Breast epithelium (tissue), 4 donors: ENCODE measurements around the gene ATP10B. TPM values are rescaled to one million over a fixed set of nuclear protein-coding genes. Genes with fewer than 3 reads are reported as not detected.

Experiments used
- DNase-seq, 2 donors: peaks; one replicate each; pipeline ENCODE4 v3.0.0-alpha.2; 2019; ENCODE audit warnings: low spot score in 2 of 2
- H3K27ac ChIP-seq, 2 donors: fragments of 200-600 bp; sonication (generic) in 1 of 2; one replicate each; pipeline ENCODE4 v1.5.1; 2016 to 2019; ENCODE audit warnings: mild to moderate bottlenecking in 1 of 2
- H3K27me3 ChIP-seq, 2 donors: fragments of 200-600 bp; sonication (generic) in 1 of 2; one replicate each; pipeline versions ENCODE4 v1.5.1 to v1.6.0; 2017 to 2019; ENCODE audit warnings: control low read depth in 1 of 2, mild to moderate bottlenecking in 1 of 2
- H3K36me3 ChIP-seq: fragments of 200-600 bp; one replicate; pipeline ENCODE4 v1.5.1; 2019
- H3K4me1 ChIP-seq, 2 donors: fragments of 200-600 bp; sonication (generic); one replicate each; pipeline ENCODE4 v1.5.1; 2016 to 2019; ENCODE audit warnings: control low read depth in 1 of 2
- H3K4me3 ChIP-seq, 3 donors: fragments of 200-600 bp; sonication (generic); 1 replicate in 2 of 3; 2 replicates in 1 of 3; pipeline ENCODE4 v1.5.1; 2016 to 2019; ENCODE audit warnings: mild to moderate bottlenecking in 3 of 3, moderate library complexity in 2 of 3
- H3K9me3 ChIP-seq, 2 donors: fragments of 200-600 bp; sonication (generic) in 1 of 2; one replicate each; pipeline ENCODE4 v1.5.1; 2016 to 2019; ENCODE audit warnings: control low read depth in 1 of 2
- POLR2A ChIP-seq: fragments of 450-650 bp; IDR thresholded peaks from one replicate; pipeline ENCODE4 v1.6.1; 2016; ENCODE audit warnings: antibody characterized with exemption, mild to moderate bottlenecking, moderate library complexity
- POLR2AphosphoS5 ChIP-seq, 3 donors: sonication (generic); formaldehyde crosslinking; IDR thresholded peaks; one replicate each; pipeline ENCODE4 v1.6.1; 2017; ENCODE audit warnings: antibody characterized with exemption in 3 of 3
- intact Hi-C: fragments of 100-400 bp; cut with DNase I; formaldehyde crosslinking; loops from one replicate; pipeline ENCODE4 v1.15.1; 2023; ENCODE audit warnings: low total_unique reads
- total RNA-seq, 3 donors: library from RNA; depleted of rRNA; stranded (reverse); fragments of >200 nt; gene quantifications; one replicate each; pipeline ENCODE4 v1.1.0, GENCODE V29; 2016
- TF ChIP-seq, protein P1 (sequence below), 3 donors: fragments of 450-650 bp; IDR thresholded peaks; one replicate each; pipeline ENCODE4 v1.5.1; 2016 to 2017; ENCODE audit warnings: antibody characterized with exemption in 3 of 3, mild to moderate bottlenecking in 3 of 3, moderate library complexity in 3 of 3

Gene ATP10B
- total RNA-seq, 3 donors from 2014 or later = under 0.01 to 2.9 TPM; not detected in 1

DNA sequence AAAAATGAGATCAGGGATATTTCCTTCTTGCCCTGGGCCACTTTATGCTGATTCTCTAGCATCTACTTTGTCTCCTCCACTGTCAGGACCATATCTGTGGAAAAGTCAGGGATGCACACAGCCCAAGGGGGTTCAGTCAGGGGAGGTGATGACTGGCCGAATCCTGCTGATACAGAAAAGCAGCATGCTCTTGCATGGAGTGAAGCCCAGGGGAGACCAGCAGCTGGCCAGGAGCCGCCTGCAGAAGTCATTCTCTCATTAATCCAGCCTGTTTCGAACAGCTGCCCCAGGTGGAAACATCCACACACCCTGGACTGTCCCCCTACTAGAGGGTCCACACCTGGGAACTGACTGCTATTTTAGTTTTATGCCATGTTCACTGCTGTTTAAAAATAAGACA lies 177.1 kb downstream of the ATP10B start:
- H3K4me3 ChIP-seq = no peak overlapping the region
- no peaks in the 10 kb centered on the region for H3K36me3 ChIP-seq
- TF ChIP-seq, protein P1, sequence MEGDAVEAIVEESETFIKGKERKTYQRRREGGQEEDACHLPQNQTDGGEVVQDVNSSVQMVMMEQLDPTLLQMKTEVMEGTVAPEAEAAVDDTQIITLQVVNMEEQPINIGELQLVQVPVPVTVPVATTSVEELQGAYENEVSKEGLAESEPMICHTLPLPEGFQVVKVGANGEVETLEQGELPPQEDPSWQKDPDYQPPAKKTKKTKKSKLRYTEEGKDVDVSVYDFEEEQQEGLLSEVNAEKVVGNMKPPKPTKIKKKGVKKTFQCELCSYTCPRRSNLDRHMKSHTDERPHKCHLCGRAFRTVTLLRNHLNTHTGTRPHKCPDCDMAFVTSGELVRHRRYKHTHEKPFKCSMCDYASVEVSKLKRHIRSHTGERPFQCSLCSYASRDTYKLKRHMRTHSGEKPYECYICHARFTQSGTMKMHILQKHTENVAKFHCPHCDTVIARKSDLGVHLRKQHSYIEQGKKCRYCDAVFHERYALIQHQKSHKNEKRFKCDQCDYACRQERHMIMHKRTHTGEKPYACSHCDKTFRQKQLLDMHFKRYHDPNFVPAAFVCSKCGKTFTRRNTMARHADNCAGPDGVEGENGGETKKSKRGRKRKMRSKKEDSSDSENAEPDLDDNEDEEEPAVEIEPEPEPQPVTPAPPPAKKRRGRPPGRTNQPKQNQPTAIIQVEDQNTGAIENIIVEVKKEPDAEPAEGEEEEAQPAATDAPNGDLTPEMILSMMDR (IDR thresholded peaks at IDR 0.05) = no peak
- no peak for TF ChIP-seq POLR2A
- no peak for TF ChIP-seq POLR2AphosphoS5 (IDR thresholded peaks at IDR 0.05)
- H3K4me1 ChIP-seq = no peaks in the 10 kb centered on the region
- DNase-seq = no peak
- H3K27ac ChIP-seq = no peak overlapping the region
- intact Hi-C loops = no loop called here
- no peaks in the 10 kb centered on the region for H3K9me3 ChIP-seq
- H3K27me3 ChIP-seq = no peaks in the 10 kb centered on the region

DNA sequence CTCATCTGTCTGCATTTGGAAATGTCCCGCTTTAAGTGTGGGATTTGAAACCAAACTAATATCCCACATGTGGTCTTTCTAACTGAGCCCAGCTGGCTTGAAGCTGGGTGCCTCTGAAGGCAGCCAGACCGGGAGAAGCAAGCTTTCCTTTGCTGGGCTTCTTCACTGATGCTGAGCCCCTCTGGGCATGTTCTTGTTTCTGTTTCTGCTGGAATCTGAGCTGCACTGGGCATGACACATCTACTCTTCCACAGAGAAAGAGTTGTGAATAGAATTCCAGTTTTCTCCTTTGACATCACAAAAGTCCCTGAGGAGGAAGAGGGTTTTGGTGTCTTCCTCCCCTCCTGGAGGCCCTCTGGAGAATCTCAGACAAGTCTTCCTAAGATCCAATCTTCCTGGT lies 179.5 kb downstream of the ATP10B start:
- no peaks in the 10 kb centered on the region for H3K4me1 ChIP-seq
- no peaks in the 10 kb centered on the region for H3K9me3 ChIP-seq
- no peaks in the 10 kb centered on the region for H3K36me3 ChIP-seq
- intact Hi-C loops = no loop called here
- no peaks in the 10 kb centered on the region for H3K27me3 ChIP-seq
- H3K4me3 ChIP-seq = no peak overlapping the region
- no peak overlapping the region for H3K27ac ChIP-seq
- TF ChIP-seq POLR2A (no peak), POLR2AphosphoS5 (IDR thresholded peaks at IDR 0.05) (no peak)
- TF ChIP-seq, protein P1 (IDR thresholded peaks at IDR 0.05) = no peak
- DNase-seq = no peak

DNA sequence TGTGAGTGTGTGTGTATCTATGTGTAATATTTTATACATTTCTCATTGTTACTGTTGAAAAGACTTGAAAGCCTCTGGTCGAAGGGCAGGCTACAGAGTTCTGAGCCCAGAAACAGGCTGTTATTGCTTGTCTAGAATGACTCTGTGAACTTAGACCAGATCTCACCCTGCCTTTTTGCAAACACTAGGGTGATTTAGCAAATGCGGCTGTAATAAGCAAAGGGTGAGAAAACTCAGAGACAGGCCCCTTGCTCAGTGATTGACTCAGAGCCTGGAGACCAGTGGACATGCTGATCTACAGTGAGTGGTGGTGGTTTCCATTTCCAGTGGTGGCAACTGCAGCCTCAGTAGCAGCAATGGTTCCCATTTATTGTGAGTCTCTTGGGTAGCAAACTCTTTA lies 183.7 kb downstream of the ATP10B start:
- no peak overlapping the region for H3K4me3 ChIP-seq
- DNase-seq = no peak
- no peak overlapping the region for H3K27ac ChIP-seq
- no peaks in the 10 kb centered on the region for H3K27me3 ChIP-seq
- TF ChIP-seq POLR2A (no peak), POLR2AphosphoS5 (IDR thresholded peaks at IDR 0.05) (no peak)
- TF ChIP-seq, protein P1 (IDR thresholded peaks at IDR 0.05) = no peak
- no peaks in the 10 kb centered on the region for H3K9me3 ChIP-seq
- H3K4me1 ChIP-seq = no peaks in the 10 kb centered on the region
- H3K36me3 ChIP-seq = no peaks in the 10 kb centered on the region
- intact Hi-C loops = no loop called here

DNA sequence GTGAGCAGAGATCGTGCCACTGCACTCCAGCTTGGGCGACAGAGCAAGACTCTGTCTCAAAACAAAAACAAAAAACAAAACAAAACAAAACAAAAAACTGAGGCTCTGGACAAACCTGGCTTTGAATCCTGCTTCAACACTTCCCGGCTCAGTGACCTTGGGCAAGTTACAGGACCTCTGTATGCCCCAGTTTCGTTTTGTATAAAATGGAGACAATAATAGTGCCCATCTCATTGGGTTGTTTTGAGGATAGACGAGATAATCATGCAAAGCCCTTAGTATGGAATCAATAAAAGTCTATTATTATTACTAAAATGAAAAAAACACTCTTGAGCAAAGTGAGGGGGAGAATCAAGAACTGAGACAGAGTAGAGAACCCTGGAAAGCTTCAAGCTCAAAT lies 184.9 kb downstream of the ATP10B start:
- no peaks in the 10 kb centered on the region for H3K9me3 ChIP-seq
- no peaks in the 10 kb centered on the region for H3K4me1 ChIP-seq
- H3K27ac ChIP-seq = no peak overlapping the region

DNA sequence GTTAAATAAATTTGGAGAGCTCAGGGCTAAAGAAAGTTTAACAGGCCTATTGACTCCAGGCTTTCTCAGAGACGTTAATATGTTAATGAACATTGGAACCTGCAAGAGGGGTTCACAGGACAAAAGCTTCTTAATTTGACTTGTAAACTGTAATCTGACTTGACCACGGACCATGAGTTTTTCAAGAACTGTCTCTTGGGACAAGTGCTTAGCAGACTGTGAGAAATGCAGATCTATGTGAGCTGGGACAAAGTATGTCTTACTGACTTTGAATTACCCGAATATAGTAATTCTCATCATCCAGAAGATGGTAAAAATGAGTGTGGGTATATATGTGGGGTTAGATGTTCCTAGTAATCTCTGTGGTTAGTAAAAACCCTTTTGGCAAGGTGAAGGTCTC lies 186.6 kb downstream of the ATP10B start:
- Histone ChIP-seq H3K4me1 (no peaks in the 10 kb centered on the region), H3K36me3 (no peaks in the 10 kb centered on the region), H3K9me3 (no peaks in the 10 kb centered on the region), H3K27ac (no peak overlapping the region), H3K27me3 (no peaks in the 10 kb centered on the region), H3K4me3 (no peak overlapping the region)
- TF ChIP-seq POLR2AphosphoS5 (IDR thresholded peaks at IDR 0.05) (no peak), POLR2A (no peak)
- TF ChIP-seq, protein P1 (IDR thresholded peaks at IDR 0.05) = no peak
- intact Hi-C loops = no loop called here
- DNase-seq = no peak

More for the DNA sequence above, 184.9 kb downstream of the ATP10B start:
- no peak for DNase-seq
- no peak for TF ChIP-seq POLR2A
- no peak for TF ChIP-seq POLR2AphosphoS5 (IDR thresholded peaks at IDR 0.05)
- TF ChIP-seq, protein P1 (IDR thresholded peaks at IDR 0.05) = no peak
- no peaks in the 10 kb centered on the region for H3K27me3 ChIP-seq
- H3K4me3 ChIP-seq = no peak overlapping the region
- no peaks in the 10 kb centered on the region for H3K36me3 ChIP-seq
- intact Hi-C loops = no loop called here
